ENCODE measurements around the gene MAGI2. TPM values are rescaled to one million over a fixed set of nuclear protein-coding genes. Genes with fewer than 3 reads are reported as not detected.

Gene MAGI2
- total RNA-seq, 2 experiments from 2014 or later: 0.08 to 0.13 TPM

- Mint-ChIP-seq H3K27ac (no peak overlapping the region), H3K27me3 (no peaks in the 10 kb centered on the region), H3K4me1 (no peaks in the 10 kb centered on the region), H3K9me3 (no peaks in the 10 kb centered on the region), H3K4me3 (no peak overlapping the region), H3K36me3 (ENCODE audit: low read depth) (no peaks in the 10 kb centered on the region)
- CTCF ChIA-PET: interaction anchor here (0.6 kb wide), 1 partner anchor 88 kb away, joined by 3 read pairs; no protein-coding TSS in a partner anchor
- POLR2A ChIA-PET: no interaction called here
- no peak for DNase-seq
Observed at GRCh38 chr7:78420001-78420400, 1033.5 kb downstream of the MAGI2 start.

GRCh38 chr7:78417180-78417853, 1036.2 kb downstream of the MAGI2 start:
- no peak for DNase-seq
- H3K4me3 Mint-ChIP-seq: no peak overlapping the region
- H3K9me3 Mint-ChIP-seq: no peaks in the 10 kb centered on the region
- H3K36me3 Mint-ChIP-seq (ENCODE audit: low read depth): no peaks in the 10 kb centered on the region
- no peaks in the 10 kb centered on the region for H3K4me1 Mint-ChIP-seq
- no peak overlapping the region for H3K27ac Mint-ChIP-seq
- POLR2A ChIA-PET: no interaction called here
- CTCF ChIA-PET: no interaction called here
- no peaks in the 10 kb centered on the region for H3K27me3 Mint-ChIP-seq

- no peaks in the 10 kb centered on the region for H3K36me3 Mint-ChIP-seq (ENCODE audit: low read depth)
- POLR2A ChIA-PET: no interaction called here
- no peak for DNase-seq
- H3K9me3 Mint-ChIP-seq: no peaks in the 10 kb centered on the region
- H3K27ac Mint-ChIP-seq: no peak overlapping the region
- CTCF ChIA-PET: no interaction called here
- H3K4me1 Mint-ChIP-seq: no peaks in the 10 kb centered on the region
- H3K4me3 Mint-ChIP-seq: no peak overlapping the region
- H3K27me3 Mint-ChIP-seq: no peaks in the 10 kb centered on the region
Observed at GRCh38 chr7:78413568-78413967, 1039.9 kb downstream of the MAGI2 start.

- Mint-ChIP-seq H3K4me1 (no peaks in the 10 kb centered on the region), H3K36me3 (ENCODE audit: low read depth) (no peaks in the 10 kb centered on the region), H3K4me3 (no peak overlapping the region), H3K9me3 (no peaks in the 10 kb centered on the region), H3K27ac (no peak overlapping the region), H3K27me3 (no peaks in the 10 kb centered on the region)
- ChIA-PET POLR2A (no interaction called here), CTCF (no interaction called here)
- DNase-seq: no peak
Observed at GRCh38 chr7:78412216-78412858, 1041.1 kb downstream of the MAGI2 start.

GRCh38 chr7:78407031-78407430, 1046.4 kb downstream of the MAGI2 start:
- H3K4me1 Mint-ChIP-seq: no peaks in the 10 kb centered on the region
- H3K27ac Mint-ChIP-seq: no peak overlapping the region
- CTCF ChIA-PET: no interaction called here
- H3K27me3 Mint-ChIP-seq: no peaks in the 10 kb centered on the region
- POLR2A ChIA-PET: no interaction called here
- no peaks in the 10 kb centered on the region for H3K9me3 Mint-ChIP-seq
- no peaks in the 10 kb centered on the region for H3K36me3 Mint-ChIP-seq (ENCODE audit: low read depth)
- DNase-seq: no peak
- H3K4me3 Mint-ChIP-seq: no peak overlapping the region

GRCh38 chr7:78406531-78406930, 1046.9 kb downstream of the MAGI2 start:
- no peak overlapping the region for H3K27ac Mint-ChIP-seq
- ChIA-PET CTCF (no interaction called here), POLR2A (no interaction called here)
- no peaks in the 10 kb centered on the region for H3K27me3 Mint-ChIP-seq
- DNase-seq: no peak
- H3K36me3 Mint-ChIP-seq (ENCODE audit: low read depth): no peaks in the 10 kb centered on the region
- H3K4me1 Mint-ChIP-seq: no peaks in the 10 kb centered on the region
- no peak overlapping the region for H3K4me3 Mint-ChIP-seq
- no peaks in the 10 kb centered on the region for H3K9me3 Mint-ChIP-seq

- Mint-ChIP-seq H3K27me3 (no peaks in the 10 kb centered on the region), H3K9me3 (no peaks in the 10 kb centered on the region)
- CTCF ChIA-PET: no interaction called here
Observed at GRCh38 chr7:78402096-78402495, 1051.4 kb downstream of the MAGI2 start.

GRCh38 chr7:78400038-78400437, 1053.4 kb downstream of the MAGI2 start:
- H3K9me3 Mint-ChIP-seq: no peaks in the 10 kb centered on the region
- DNase-seq: no peak
- H3K27me3 Mint-ChIP-seq: no peaks in the 10 kb centered on the region
- H3K27ac Mint-ChIP-seq: no peak overlapping the region
- H3K4me1 Mint-ChIP-seq: no peaks in the 10 kb centered on the region
- H3K4me3 Mint-ChIP-seq: no peak overlapping the region
- no peaks in the 10 kb centered on the region for H3K36me3 Mint-ChIP-seq (ENCODE audit: low read depth)
- CTCF ChIA-PET: no interaction called here
- POLR2A ChIA-PET: no interaction called here

More at GRCh38 chr7:78402096-78402495, 1051.4 kb downstream of the MAGI2 start:
- Mint-ChIP-seq H3K4me3 (no peak overlapping the region), H3K36me3 (ENCODE audit: low read depth) (no peaks in the 10 kb centered on the region), H3K4me1 (no peaks in the 10 kb centered on the region), H3K27ac (no peak overlapping the region)
- no peak for DNase-seq
- POLR2A ChIA-PET: no interaction called here

- ChIA-PET CTCF (no interaction called here), POLR2A (no interaction called here)
- H3K4me3 Mint-ChIP-seq: no peak overlapping the region
- H3K9me3 Mint-ChIP-seq: no peaks in the 10 kb centered on the region
- no peaks in the 10 kb centered on the region for H3K36me3 Mint-ChIP-seq (ENCODE audit: low read depth)
- no peaks in the 10 kb centered on the region for H3K4me1 Mint-ChIP-seq
- no peaks in the 10 kb centered on the region for H3K27me3 Mint-ChIP-seq
- no peak for DNase-seq
- H3K27ac Mint-ChIP-seq: no peak overlapping the region
Observed at GRCh38 chr7:78399033-78399769, 1054.3 kb downstream of the MAGI2 start.

- ChIA-PET POLR2A (no interaction called here), CTCF (no interaction called here)
- no peak overlapping the region for H3K4me3 Mint-ChIP-seq
- no peaks in the 10 kb centered on the region for H3K9me3 Mint-ChIP-seq
- H3K4me1 Mint-ChIP-seq: no peaks in the 10 kb centered on the region
- H3K27me3 Mint-ChIP-seq: no peaks in the 10 kb centered on the region
- no peak for DNase-seq
- H3K36me3 Mint-ChIP-seq (ENCODE audit: low read depth): no peaks in the 10 kb centered on the region
- no peak overlapping the region for H3K27ac Mint-ChIP-seq
Observed at GRCh38 chr7:78398576-78398975, 1054.9 kb downstream of the MAGI2 start.

GRCh38 chr7:78398081-78398480, 1055.4 kb downstream of the MAGI2 start:
- CTCF ChIA-PET: no interaction called here
- no peak overlapping the region for H3K4me3 Mint-ChIP-seq
- POLR2A ChIA-PET: no interaction called here
- H3K9me3 Mint-ChIP-seq: no peaks in the 10 kb centered on the region
- H3K27me3 Mint-ChIP-seq: no peaks in the 10 kb centered on the region
- no peak for DNase-seq
- H3K4me1 Mint-ChIP-seq: no peaks in the 10 kb centered on the region
- H3K36me3 Mint-ChIP-seq (ENCODE audit: low read depth): no peaks in the 10 kb centered on the region
- no peak overlapping the region for H3K27ac Mint-ChIP-seq

- Mint-ChIP-seq H3K27ac (no peak overlapping the region), H3K27me3 (no peaks in the 10 kb centered on the region)
- CTCF ChIA-PET: no interaction called here
Observed at GRCh38 chr7:78396210-78396609, 1057.3 kb downstream of the MAGI2 start.

GRCh38 chr7:78395298-78396036, 1058.0 kb downstream of the MAGI2 start:
- Mint-ChIP-seq H3K4me1 (no peaks in the 10 kb centered on the region), H3K27ac (no peak overlapping the region), H3K36me3 (ENCODE audit: low read depth) (no peaks in the 10 kb centered on the region), H3K27me3 (no peaks in the 10 kb centered on the region), H3K4me3 (no peak overlapping the region), H3K9me3 (no peaks in the 10 kb centered on the region)
- ChIA-PET CTCF (no interaction called here), POLR2A (no interaction called here)
- no peak for DNase-seq

More at GRCh38 chr7:78396210-78396609, 1057.3 kb downstream of the MAGI2 start:
- POLR2A ChIA-PET: no interaction called here
- H3K36me3 Mint-ChIP-seq (ENCODE audit: low read depth): no peaks in the 10 kb centered on the region
- no peak overlapping the region for H3K4me3 Mint-ChIP-seq
- DNase-seq: no peak
- H3K4me1 Mint-ChIP-seq: no peaks in the 10 kb centered on the region
- H3K9me3 Mint-ChIP-seq: no peaks in the 10 kb centered on the region

All from activated CD4-positive, alpha-beta memory T cell treated with anti-CD3 and anti-CD28 coated beads, Interleukin-2, amount 10 ng/mL, durations not matched to agents 7 days and 5 days (primary cell).